Loucy (cell line): Measurements from ENCODE around the gene MYH6.

Source experiments
- H2AFZ ChIP-seq: fragments of 200-600 bp; sonication (generic); 2 replicates; pipeline ENCODE4 v1.6.0; 2016; ENCODE audit warnings: antibody characterized with exemption, mild to moderate bottlenecking, low read length, moderate library complexity
- H3F3A ChIP-seq: fragments of 200-600 bp; 2 replicates; pipeline ENCODE4 v1.6.0; 2016; ENCODE audit warnings: antibody characterized with exemption, low read depth, mild to moderate bottlenecking
- H3K27me3 ChIP-seq: fragments of 200-600 bp; sonication (generic); 2 replicates; pipeline ENCODE4 v1.6.1; 2014; ENCODE audit warnings: low read length, mild to moderate bottlenecking; ENCODE audit not compliant: insufficient read depth, poor library complexity, severe bottlenecking
- H3K36me3 ChIP-seq: fragments of 200-600 bp; sonication (generic); 2 replicates; pipeline ENCODE4 v1.6.1; 2016; ENCODE audit warnings: low read length; ENCODE audit not compliant: insufficient read depth
- H3K4me1 ChIP-seq: fragments of 200-600 bp; sonication (generic); 2 replicates; pipeline ENCODE4 v1.5.1; 2014; ENCODE audit warnings: low read length, mild to moderate bottlenecking; ENCODE audit not compliant: insufficient read depth, poor library complexity, severe bottlenecking
- H3K4me2 ChIP-seq: fragments of 200-600 bp; sonication (generic); 2 replicates; pipeline ENCODE4 v1.6.0; 2014; ENCODE audit warnings: antibody characterized with exemption, low read length, low read depth, mild to moderate bottlenecking; ENCODE audit not compliant: poor library complexity, severe bottlenecking
- H3K4me3 ChIP-seq: fragments of 200-600 bp; sonication (generic); 2 replicates; pipeline ENCODE4 v1.5.1; 2014; ENCODE audit warnings: low read length, mild to moderate bottlenecking, mixed read lengths; ENCODE audit not compliant: poor library complexity, severe bottlenecking
- H3K79me2 ChIP-seq: fragments of 200-600 bp; sonication (generic); 2 replicates; pipeline ENCODE4 v1.6.1; 2014; ENCODE audit warnings: low read length; ENCODE audit not compliant: insufficient read depth
- H3K9ac ChIP-seq: fragments of 200-600 bp; sonication (generic); 2 replicates; pipeline ENCODE4 v1.6.0; 2014; ENCODE audit warnings: mild to moderate bottlenecking, low read depth, low read length, moderate library complexity; ENCODE audit not compliant: poor library complexity, severe bottlenecking
- H3K9me2 ChIP-seq: fragments of 200-600 bp; sonication (generic); replicated peaks from 2 replicates; pipeline ENCODE4 v1.6.1; 2016; ENCODE audit warnings: low read depth, low read length, mixed read lengths
- H3K9me3 ChIP-seq: fragments of 200-600 bp; sonication (generic); 2 replicates; pipeline ENCODE4 v1.6.1; 2014; ENCODE audit warnings: mild to moderate bottlenecking, antibody characterized with exemption, low read length, low read depth; ENCODE audit not compliant: insufficient read depth
- H4K20me1 ChIP-seq: fragments of 200-600 bp; sonication (generic); 2 replicates; pipeline ENCODE4 v1.6.0; 2014; ENCODE audit warnings: antibody characterized with exemption, low read length, mild to moderate bottlenecking; ENCODE audit not compliant: insufficient read depth, poor library complexity, severe bottlenecking
- EZH2phosphoT487 ChIP-seq: fragments of 200-600 bp; IDR thresholded peaks from 2 replicates; pipeline ENCODE4 v1.6.1; 2018; ENCODE audit warnings: antibody characterized with exemption, mild to moderate bottlenecking, moderate library complexity, borderline replicate concordance
- TF ChIP-seq, protein P1 (sequence below): fragments of 200-600 bp; sonication (generic); conservative IDR thresholded peaks from 2 replicates; pipeline ENCODE4 v1.5.1; 2014; ENCODE audit warnings: mild to moderate bottlenecking, antibody characterized with exemption, low read length

The MYH6 gene

DNA sequence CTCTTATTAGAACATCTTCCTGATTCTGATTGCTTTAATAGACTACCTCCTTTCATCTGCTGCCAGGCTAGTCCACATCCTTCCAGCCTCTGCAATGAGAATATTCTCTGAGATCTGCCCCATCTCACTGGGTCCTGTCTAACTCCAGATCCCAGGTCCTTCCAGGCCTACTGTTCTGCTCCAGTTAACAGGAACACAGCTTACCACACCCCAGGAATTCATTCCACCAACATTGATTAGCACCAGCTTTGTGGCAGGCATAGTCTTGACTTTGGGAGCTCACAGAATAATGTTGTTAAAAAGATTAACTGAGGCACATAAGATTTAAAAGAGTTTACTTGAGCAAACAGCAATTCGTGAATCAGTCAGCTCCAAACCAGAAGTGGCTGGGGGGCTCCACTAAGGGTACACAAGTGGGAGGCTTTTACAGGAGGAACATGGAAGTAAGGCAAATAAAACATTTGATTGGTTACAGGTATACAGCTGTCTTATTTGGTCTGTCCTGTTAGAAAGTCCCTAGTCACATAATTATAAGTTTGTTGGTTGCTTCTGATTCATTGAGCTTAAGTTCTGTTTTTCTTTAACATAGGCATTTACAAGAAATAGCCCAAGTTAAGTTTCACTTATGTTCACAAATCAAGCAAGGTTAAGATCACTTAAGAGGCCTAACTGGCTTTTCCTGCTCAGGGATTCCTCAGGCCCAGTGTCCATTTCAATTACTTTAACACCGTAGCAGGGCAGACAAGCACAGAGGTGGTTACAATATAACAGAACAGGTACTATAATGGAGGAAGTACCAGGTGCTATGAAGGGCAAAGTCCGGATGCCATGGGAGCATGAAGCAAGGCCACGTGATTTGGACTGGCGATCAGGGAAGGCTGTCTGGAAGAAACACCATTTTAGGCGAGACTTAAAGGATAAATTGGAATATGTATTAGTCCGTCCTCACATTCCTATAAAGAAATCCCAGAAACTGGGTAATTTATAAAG lies 39.6 kb upstream of the MYH6 start:
- H3K79me2 ChIP-seq = no peaks in the 10 kb centered on the region
- no peaks in the 10 kb centered on the region for H4K20me1 ChIP-seq
- no peaks in the 10 kb centered on the region for H3K36me3 ChIP-seq
- no peak overlapping the region for H3K4me3 ChIP-seq
- no peak overlapping the region for H3K9ac ChIP-seq
- no peaks in the 10 kb centered on the region for H3K4me1 ChIP-seq
- no peaks in the 10 kb centered on the region for H3K9me2 ChIP-seq
- H3F3A ChIP-seq = no peaks in the 10 kb centered on the region
- H3K27me3 ChIP-seq = no peaks in the 10 kb centered on the region
- H3K9me3 ChIP-seq = no peaks in the 10 kb centered on the region
- H2AFZ ChIP-seq = no peak overlapping the region
- H3K4me2 ChIP-seq = no peak overlapping the region
- TF ChIP-seq, protein P1, sequence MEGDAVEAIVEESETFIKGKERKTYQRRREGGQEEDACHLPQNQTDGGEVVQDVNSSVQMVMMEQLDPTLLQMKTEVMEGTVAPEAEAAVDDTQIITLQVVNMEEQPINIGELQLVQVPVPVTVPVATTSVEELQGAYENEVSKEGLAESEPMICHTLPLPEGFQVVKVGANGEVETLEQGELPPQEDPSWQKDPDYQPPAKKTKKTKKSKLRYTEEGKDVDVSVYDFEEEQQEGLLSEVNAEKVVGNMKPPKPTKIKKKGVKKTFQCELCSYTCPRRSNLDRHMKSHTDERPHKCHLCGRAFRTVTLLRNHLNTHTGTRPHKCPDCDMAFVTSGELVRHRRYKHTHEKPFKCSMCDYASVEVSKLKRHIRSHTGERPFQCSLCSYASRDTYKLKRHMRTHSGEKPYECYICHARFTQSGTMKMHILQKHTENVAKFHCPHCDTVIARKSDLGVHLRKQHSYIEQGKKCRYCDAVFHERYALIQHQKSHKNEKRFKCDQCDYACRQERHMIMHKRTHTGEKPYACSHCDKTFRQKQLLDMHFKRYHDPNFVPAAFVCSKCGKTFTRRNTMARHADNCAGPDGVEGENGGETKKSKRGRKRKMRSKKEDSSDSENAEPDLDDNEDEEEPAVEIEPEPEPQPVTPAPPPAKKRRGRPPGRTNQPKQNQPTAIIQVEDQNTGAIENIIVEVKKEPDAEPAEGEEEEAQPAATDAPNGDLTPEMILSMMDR = no peak
- TF ChIP-seq EZH2phosphoT487 = no peak

GRCh38 chr14:23446291-23446851 lies 38.3 kb upstream of the MYH6 start:
- H3K27me3 ChIP-seq = no peaks in the 10 kb centered on the region
- no peaks in the 10 kb centered on the region for H3K9me2 ChIP-seq
- H3K4me3 ChIP-seq = no peak overlapping the region
- TF ChIP-seq, protein P1 = no peak
- TF ChIP-seq EZH2phosphoT487 = no peak
- H2AFZ ChIP-seq = no peak overlapping the region
- H3K36me3 ChIP-seq = no peaks in the 10 kb centered on the region
- no peaks in the 10 kb centered on the region for H3K79me2 ChIP-seq
- no peaks in the 10 kb centered on the region for H3F3A ChIP-seq
- no peaks in the 10 kb centered on the region for H3K9me3 ChIP-seq
- H3K9ac ChIP-seq = no peak overlapping the region
- H3K4me2 ChIP-seq = no peak overlapping the region
- H4K20me1 ChIP-seq = no peaks in the 10 kb centered on the region
- no peaks in the 10 kb centered on the region for H3K4me1 ChIP-seq

DNA sequence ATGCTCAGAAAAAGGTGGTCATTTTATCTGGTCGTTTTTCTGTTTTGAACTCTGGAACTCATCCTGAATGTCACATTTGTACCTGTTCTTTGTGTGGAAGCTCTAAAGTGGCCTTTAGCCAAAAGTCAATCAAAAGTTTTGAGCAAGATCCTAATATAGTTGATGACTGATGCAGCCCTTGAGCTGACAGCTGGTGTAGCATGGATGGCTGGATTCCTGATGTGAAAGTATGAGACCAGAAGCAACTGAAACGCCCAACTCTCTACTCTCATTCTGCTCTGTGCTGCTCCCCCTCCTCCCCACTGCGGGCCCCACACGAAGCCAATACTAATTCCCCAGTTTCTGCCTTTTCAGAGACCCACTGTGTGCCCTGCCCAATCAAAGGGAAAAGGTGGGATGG lies 37.7 kb upstream of the MYH6 start:
- H4K20me1 ChIP-seq = no peaks in the 10 kb centered on the region
- H3F3A ChIP-seq = no peaks in the 10 kb centered on the region
- H3K4me1 ChIP-seq = no peaks in the 10 kb centered on the region
- no peaks in the 10 kb centered on the region for H3K79me2 ChIP-seq
- TF ChIP-seq, protein P1 = no peak
- TF ChIP-seq EZH2phosphoT487 = no peak
- no peaks in the 10 kb centered on the region for H3K9me3 ChIP-seq
- no peak overlapping the region for H2AFZ ChIP-seq
- H3K9me2 ChIP-seq = no peaks in the 10 kb centered on the region
- H3K27me3 ChIP-seq = no peaks in the 10 kb centered on the region
- H3K36me3 ChIP-seq = no peaks in the 10 kb centered on the region
- no peak overlapping the region for H3K4me3 ChIP-seq
- no peak overlapping the region for H3K4me2 ChIP-seq
- H3K9ac ChIP-seq = no peak overlapping the region
